ENCODE data around the gene TADA1. TPM values are rescaled to one million over a fixed set of nuclear protein-coding genes. Genes with fewer than 3 reads are reported as not detected.

Gene TADA1
- total RNA-seq, 1 experiment from 2014 or later: 15.2 TPM

DNA sequence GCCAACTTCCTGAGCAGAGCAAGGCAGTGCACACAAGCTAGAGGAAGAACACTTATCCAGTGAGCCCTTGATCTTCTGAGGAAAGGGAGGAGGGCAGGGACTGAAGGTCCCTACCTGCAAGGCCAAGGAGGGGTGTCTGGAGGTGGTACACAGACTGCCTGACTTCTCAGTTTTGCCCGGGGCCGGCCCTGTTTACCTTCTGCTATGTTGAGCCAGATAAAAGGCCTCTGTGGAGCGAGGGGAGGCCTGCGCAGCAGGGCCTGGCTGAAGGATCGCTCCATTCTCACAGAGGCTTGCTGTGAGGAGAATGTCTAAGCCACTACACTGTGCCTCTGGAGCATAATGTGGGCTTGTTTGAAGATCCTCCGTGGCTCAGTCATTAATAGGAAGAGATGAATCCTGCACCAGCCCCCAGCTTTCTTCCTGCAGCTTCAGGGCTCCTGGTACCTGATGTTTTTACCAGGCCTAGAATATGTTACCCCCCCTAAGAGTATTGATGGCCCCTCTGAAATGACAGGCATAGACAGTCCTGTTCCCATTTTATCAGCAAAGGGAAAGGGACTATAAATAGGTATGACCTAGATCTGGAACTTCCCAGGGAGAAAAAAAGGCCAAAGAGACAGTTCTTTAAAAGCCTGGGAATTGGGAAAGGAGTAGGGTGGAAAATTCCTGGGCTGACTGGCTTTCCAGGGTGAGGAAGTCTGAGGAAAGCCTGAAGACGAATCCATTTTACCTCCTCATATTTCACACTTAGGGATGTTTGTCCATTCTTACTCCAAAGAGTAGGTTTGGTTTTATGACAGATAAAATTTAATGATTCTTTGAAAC is 32.1 kb downstream of the TADA1 start:
- TF ChIP-seq, protein P1, sequence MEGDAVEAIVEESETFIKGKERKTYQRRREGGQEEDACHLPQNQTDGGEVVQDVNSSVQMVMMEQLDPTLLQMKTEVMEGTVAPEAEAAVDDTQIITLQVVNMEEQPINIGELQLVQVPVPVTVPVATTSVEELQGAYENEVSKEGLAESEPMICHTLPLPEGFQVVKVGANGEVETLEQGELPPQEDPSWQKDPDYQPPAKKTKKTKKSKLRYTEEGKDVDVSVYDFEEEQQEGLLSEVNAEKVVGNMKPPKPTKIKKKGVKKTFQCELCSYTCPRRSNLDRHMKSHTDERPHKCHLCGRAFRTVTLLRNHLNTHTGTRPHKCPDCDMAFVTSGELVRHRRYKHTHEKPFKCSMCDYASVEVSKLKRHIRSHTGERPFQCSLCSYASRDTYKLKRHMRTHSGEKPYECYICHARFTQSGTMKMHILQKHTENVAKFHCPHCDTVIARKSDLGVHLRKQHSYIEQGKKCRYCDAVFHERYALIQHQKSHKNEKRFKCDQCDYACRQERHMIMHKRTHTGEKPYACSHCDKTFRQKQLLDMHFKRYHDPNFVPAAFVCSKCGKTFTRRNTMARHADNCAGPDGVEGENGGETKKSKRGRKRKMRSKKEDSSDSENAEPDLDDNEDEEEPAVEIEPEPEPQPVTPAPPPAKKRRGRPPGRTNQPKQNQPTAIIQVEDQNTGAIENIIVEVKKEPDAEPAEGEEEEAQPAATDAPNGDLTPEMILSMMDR (conservative IDR thresholded peaks at IDR 0.05; ENCODE audit: low read depth, low read length): no peak
- no peak for TF ChIP-seq EZH2 (IDR thresholded peaks at IDR 0.05; ENCODE audit: borderline replicate concordance, low read depth, low read length, poor library complexity, severe bottlenecking)
- H3K4me3 ChIP-seq (ENCODE audit: low read depth, low read length, poor library complexity, severe bottlenecking): no peak overlapping the region
- no TSS peak for BruUV-seq (replicated peaks)
- intact Hi-C loops (cut with micrococcal nuclease; ENCODE audit: unreplicated experiment): no loop called here
- H3K27me3 ChIP-seq (replicated peaks; ENCODE audit: insufficient read depth, low read depth, low read length, poor library complexity): no peaks in the 10 kb centered on the region
- H3K9me3 ChIP-seq (ENCODE audit: low read depth, low read length, poor library complexity, severe bottlenecking): no peaks in the 10 kb centered on the region
- H3K27ac ChIP-seq (ENCODE audit: low read depth, low read length, poor library complexity, severe bottlenecking): peak overlapping the region; percentile 7
- POLR2A ChIA-PET (ENCODE audit: low non-redundant PET): no interaction called here
- peaks cover 84% of the 10 kb centered on the region for H3K36me3 ChIP-seq (ENCODE audit: insufficient read depth, low read length, poor library complexity, severe bottlenecking)
- no peak for DNase-seq (ENCODE audit: low spot score)
- CTCF ChIA-PET: no interaction called here
- H3K4me1 ChIP-seq (ENCODE audit: insufficient read depth, low read length, poor library complexity, severe bottlenecking): peaks cover 10% of the 10 kb centered on the region

DNA sequence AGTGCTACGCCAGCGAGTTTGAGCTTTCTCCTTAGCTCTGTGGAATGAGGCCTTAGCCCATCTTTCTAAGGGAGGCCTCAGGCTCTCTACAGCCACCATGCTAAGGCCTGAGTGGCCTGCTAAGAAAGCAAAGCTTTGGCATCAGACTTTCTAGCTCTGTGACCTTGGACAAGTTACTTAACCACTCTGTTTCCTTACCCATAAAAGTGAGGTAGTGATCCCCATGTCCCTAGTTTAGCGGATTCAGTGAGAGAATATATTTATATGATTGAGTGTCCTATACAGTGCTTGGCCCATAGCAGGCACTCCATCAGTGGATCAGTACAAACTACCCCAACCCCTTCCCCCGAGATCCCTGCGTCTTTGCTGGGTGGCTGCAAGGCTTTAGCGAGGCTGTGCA is 32.7 kb downstream of the TADA1 start:
- ChIA-PET CTCF (no interaction called here), POLR2A (ENCODE audit: low non-redundant PET) (no interaction called here)
- Histone ChIP-seq H3K9me3 (ENCODE audit: low read depth, low read length, poor library complexity, severe bottlenecking) (no peaks in the 10 kb centered on the region), H3K27ac (ENCODE audit: low read depth, low read length, poor library complexity, severe bottlenecking) (no peak overlapping the region), H3K4me1 (ENCODE audit: insufficient read depth, low read length, poor library complexity, severe bottlenecking) (peaks cover 10% of the 10 kb centered on the region), H3K27me3 (replicated peaks; ENCODE audit: insufficient read depth, low read depth, low read length, poor library complexity) (no peaks in the 10 kb centered on the region), H3K4me3 (ENCODE audit: low read depth, low read length, poor library complexity, severe bottlenecking) (no peak overlapping the region), H3K36me3 (ENCODE audit: insufficient read depth, low read length, poor library complexity, severe bottlenecking) (peaks cover 78% of the 10 kb centered on the region)
- intact Hi-C loops (cut with micrococcal nuclease; ENCODE audit: unreplicated experiment): no loop called here
- DNase-seq (ENCODE audit: low spot score): no peak
- TF ChIP-seq, protein P1 (conservative IDR thresholded peaks at IDR 0.05; ENCODE audit: low read depth, low read length): no peak
- no peak for TF ChIP-seq EZH2 (IDR thresholded peaks at IDR 0.05; ENCODE audit: borderline replicate concordance, low read depth, low read length, poor library complexity, severe bottlenecking)
- BruUV-seq (replicated peaks): no TSS peak

DNA sequence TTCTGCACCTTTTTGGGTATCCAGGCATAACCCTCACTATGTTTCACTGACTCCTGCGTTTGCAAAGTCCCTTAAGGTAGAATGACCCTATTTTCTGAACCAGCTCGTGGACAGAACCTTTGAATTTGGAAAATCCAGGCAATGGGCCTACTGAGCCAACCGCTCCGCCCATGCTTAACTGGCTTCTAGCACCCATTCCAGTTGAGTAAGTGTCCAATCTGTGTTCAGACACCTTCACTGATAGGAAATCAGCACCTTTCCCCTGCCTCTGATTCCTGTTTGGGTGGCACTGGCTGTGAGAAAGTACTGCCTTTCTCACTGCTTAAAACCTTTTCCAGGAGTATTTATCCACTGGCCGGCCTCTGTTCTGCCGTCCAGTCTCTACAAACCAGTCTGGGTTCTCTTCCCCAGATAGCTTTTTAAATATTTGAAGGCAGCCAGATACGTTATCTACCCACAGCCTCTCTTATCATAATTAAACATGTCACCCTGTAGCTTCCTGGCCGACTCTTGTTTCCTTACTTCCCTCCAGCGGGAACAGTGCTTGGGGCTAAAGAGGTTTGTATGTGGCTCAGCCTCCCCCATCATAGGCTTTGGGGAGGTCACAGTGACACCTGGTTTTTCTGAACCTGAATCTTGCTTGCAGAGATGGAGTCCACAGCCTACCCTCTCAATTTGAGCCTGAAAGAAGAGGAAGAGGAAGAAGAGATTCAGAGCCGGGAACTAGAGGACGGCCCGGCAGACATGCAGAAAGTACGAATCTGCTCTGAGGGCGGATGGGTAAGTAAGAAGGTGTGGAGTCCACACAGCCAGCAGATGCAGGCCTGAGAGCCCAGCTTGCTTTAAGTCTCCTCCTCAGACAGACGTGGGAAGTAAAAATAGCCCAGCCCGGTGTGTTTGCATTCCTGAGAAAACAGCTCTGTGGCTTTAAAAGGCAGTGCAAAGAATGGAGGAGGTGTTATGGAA is 35.5 kb downstream of the TADA1 start:
- peak overlapping the region; percentile 58 for H3K4me3 ChIP-seq (ENCODE audit: low read depth, low read length, poor library complexity, severe bottlenecking)
- peaks cover 51% of the 10 kb centered on the region for H3K36me3 ChIP-seq (ENCODE audit: insufficient read depth, low read length, poor library complexity, severe bottlenecking)
- TF ChIP-seq EZH2 (IDR thresholded peaks at IDR 0.05; ENCODE audit: borderline replicate concordance, low read depth, low read length, poor library complexity, severe bottlenecking): no peak
- TF ChIP-seq, protein P1 (conservative IDR thresholded peaks at IDR 0.05; ENCODE audit: low read depth, low read length): no peak
- ChIA-PET POLR2A (ENCODE audit: low non-redundant PET) (no interaction called here), CTCF (no interaction called here)
- no peak for DNase-seq (ENCODE audit: low spot score)
- H3K4me1 ChIP-seq (ENCODE audit: insufficient read depth, low read length, poor library complexity, severe bottlenecking): peaks cover 10% of the 10 kb centered on the region
- H3K27ac ChIP-seq (ENCODE audit: low read depth, low read length, poor library complexity, severe bottlenecking): peak overlapping the region; percentile 81
- intact Hi-C loops (cut with micrococcal nuclease; ENCODE audit: unreplicated experiment): no loop called here
- peaks cover 2% of the 10 kb centered on the region for H3K27me3 ChIP-seq (replicated peaks; ENCODE audit: insufficient read depth, low read depth, low read length, poor library complexity)
- BruUV-seq (replicated peaks): TSS peak; percentile 59
- H3K9me3 ChIP-seq (ENCODE audit: low read depth, low read length, poor library complexity, severe bottlenecking): no peaks in the 10 kb centered on the region
